Stimulated activated CD4-positive, alpha-beta T cell treated with anti-CD3 and anti-CD28 coated beads, Interleukin-2, amount 100 ng/mL, for 24 hours (primary cell): Measurements from ENCODE around the gene KCNN3.

Source experiments
- DNase-seq, 2 donors: peaks; one replicate each; pipeline ENCODE4 v3.0.0-alpha.2; 2020

The KCNN3 gene

DNA sequence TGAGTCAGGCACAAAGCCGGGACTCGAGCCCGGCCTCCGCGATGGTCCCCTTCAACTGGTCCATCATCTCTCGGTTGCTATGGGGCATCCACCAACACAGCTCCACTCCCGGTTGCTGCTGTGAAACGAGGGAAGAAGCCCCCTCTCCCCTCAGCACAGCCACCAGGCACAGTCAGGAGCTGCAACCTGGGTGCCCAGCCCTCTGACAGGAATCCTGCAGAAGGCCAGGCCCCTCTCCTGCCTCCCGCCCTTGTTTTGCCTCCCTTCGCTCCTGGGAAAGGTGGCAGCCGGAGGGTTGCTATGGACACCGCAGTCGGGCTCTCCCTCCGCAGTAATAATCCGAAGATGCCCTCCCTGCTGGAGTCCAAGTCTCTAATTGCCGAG, 8.9 kb upstream of the KCNN3 start:
- no peak for DNase-seq

GRCh38 chr1:154878371-154879037, 8.4 kb upstream of the KCNN3 start:
- DNase-seq, result peak; percentile 78 to 79

DNA sequence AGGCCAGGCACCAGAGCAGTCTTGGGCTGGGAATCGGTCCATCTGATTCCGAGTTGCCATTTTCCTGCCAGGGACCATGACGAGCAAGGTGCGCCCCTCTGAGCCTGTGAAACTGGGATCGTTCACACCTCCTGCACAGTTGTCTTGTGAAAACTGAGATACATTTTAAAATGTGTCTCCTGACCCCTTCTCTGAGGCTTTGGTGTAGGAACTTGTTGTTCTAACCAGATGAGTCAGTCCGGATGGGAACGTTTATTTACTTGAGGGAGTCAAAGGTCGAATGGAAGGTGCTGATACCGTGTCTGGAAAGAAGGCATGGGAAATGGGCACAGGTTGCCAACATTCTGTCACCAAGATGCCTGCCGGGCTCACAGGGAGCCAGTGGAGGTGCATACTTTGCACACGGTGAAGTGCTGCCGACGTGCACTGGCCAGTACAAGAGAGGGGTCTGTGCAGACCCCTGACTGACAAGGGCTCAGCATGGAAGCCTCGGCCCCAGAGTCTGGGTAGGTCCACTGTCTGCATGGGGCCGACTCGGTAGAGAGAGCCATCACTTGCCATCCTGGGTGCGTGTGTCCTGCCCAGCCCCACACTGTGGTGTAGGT, 7.4 kb upstream of the KCNN3 start:
- DNase-seq, result no peak

DNA sequence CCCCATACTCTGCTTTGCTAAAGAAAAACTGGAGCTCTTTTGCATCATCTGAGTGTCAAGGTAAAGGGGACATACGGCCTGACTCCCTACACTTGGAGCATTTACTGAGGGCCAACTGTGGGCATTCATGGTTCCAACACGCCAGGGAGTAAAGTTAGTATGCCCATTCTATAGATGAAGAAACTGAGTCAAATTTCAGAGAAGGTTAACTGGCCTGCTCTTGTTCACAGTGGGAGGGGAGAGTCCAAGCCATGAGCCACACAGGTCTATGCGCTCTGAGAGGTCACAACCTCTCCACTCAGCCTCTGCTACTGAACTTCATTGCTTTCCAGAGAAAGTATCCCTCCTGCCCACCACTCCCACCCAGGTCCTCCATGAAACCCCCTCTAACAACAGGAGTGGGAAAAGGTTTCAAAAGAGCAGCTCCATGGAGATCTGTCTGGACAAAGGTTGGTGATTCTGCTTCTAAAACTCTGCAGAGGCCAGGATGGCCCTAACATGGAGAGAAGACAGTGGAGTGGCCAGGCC, 6.8 kb upstream of the KCNN3 start:
- no peak for DNase-seq

- no peak for DNase-seq
These were observed 4.4 kb upstream of the KCNN3 start for GRCh38 chr1:154874465-154874864.

GRCh38 chr1:154873321-154873950, 3.4 kb upstream of the KCNN3 start:
- no peak for DNase-seq

GRCh38 chr1:154871374-154871773, 1.3 kb upstream of the KCNN3 start:
- DNase-seq, result no peak

- no peak for DNase-seq
These were observed 653 bp upstream of the KCNN3 start for GRCh38 chr1:154870734-154871133.

GRCh38 chr1:154869351-154870114, 548 bp downstream of the KCNN3 start:
- DNase-seq, result no peak

DNA sequence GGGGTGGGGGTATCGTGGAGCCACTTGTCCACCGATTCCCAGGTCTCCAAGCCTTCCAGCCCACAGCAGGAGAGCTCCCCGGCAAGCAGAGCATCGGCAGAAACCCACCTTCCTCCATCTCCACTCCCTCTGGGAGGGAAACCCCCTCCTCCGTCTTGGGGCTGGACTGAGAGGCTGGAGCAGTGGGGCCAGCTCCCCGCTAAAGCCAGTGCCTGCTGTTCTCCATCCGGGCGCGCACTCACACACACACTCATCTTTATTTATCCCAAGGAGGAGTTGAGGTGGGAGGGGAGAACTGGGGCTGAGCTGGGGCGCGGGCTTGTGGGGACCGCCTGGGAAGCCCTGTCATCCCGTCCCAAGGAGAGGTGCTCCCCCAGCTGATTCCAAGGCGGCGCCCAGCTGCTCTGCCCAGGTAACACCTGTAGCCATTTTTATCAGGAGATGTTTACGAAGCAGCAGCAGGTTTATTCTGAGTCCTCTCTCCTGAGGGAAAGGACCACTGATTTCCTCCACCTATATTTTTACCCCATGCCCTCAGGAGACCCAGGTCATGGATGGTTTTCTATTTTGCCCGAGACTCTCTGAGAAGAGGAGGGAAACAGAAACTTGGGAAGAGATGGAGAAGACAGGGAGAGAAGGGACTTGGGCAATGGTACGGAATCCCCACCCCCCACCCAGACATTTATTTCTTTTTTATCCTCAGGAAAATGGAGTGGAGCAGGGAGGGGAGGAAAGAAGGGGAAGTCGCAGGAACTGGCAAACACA, 2.1 kb downstream of the KCNN3 start:
- DNase-seq, result no peak

GRCh38 chr1:154867064-154867825, 2.8 kb downstream of the KCNN3 start:
- DNase-seq, result peak in 1 of 2 donors; percentile 60

DNA sequence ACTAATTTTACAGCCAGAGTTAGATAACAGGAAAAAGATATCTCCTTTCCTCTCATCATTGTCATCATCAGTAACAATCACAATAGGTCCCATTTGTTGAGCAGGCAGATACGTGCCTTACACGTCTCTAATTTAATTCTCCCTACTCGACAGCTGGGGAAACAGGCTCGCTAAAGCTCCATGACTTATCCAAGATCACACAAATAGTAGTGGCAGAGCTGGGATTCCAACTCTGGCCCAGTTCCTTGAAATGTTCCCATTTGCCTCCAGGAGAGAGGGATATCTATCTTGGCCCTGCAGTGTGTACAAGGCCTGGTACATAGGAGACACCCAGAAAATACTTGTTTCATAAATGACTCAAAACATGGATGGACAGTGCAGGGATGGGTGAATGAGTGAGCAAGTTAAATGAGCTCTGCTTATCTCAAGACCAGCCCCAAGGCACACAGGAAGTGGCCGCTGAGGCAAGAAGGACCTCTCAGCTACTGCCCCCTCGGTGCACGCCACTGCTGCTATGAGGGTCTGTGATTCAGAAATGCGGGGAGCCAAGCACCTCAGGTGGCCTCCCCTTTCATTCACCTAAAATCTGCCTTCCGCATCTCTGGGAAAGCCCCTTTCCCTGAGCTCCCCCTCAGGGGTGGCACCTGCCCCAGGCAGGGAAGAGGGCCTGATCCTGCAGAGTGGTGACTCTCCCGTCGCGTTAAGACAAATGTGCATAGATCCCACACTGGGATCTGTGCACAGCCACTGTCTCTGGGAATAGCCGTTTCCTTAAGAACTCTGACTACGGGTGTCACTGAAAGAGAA, 3.6 kb downstream of the KCNN3 start:
- DNase-seq, result no peak

DNA sequence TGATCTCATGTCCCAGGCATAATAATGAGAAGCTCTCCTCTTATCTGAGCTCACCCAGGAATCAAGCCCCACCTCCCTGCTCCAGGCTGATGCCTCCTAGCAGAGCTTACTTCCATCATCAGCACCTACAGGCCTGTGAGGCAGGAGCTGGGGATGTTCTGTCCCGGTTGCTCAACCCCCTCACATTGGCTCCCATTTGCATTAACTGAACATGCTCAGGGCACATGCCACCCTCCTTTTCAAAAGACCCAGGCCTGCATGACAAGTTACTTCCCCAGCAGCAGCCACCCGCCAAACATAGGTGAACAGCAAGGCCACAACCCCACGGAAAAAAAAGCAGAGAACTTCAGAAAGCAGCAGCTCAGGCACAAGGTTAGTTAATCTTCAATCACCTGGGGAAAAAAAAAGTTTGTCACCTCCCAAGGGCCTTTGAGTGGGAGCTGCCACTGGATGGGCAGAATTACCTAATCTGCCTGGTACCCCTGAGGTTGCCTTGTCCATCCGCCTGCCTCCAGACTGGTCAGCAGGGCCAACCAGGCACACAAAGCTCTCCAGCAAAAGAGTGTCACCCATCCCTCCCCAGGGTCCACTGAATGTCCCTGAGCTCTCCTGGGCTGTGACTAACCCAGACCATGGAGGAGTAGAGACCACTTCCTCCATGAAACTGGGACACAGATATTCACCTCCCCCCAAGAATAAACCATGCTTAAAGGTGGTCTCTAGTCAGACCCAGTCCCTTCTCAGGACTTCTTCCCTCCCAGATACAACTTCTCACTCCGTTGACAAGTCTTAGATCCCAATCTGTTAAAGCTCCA, 4.4 kb downstream of the KCNN3 start:
- no peak for DNase-seq

- no peak for DNase-seq
These were observed 5.7 kb downstream of the KCNN3 start for GRCh38 chr1:154864189-154864975.

- DNase-seq, result peak; percentile 50 to 51
These were observed 6.5 kb downstream of the KCNN3 start for GRCh38 chr1:154863315-154864174.

GRCh38 chr1:154862907-154863306, 7.2 kb downstream of the KCNN3 start:
- DNase-seq, result no peak

DNA sequence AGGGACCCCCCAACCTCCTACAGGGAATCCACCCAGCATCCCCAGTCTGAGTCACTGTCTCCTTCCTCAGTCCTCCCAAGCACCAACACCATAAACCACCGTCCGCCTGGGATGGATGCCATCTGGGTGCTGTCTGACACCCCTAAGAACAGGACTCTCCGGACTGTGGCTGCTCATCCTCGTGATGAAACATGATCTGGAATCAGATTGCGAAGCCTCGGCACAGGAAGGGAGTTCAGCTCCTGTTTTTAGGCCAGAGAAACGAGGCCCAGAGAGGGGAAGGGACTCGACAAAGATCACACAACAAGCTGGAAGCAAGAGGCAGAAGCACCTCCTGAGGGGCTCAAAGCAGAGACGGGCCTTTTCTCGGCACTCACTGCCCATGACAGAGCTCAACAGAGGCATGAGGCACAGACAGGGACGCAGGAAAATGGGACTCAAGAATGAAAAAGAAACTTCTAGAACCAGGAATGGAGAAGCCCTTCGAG, 8.4 kb downstream of the KCNN3 start:
- no peak for DNase-seq
